Heart left ventricle (tissue), 16 donors: ENCODE results near the gene NHLH1. TPM values are rescaled to one million over a fixed set of nuclear protein-coding genes. Genes with fewer than 3 reads are reported as not detected.

Source experiments
- ATAC-seq, 4 donors: fragments of 200-7000 bp; cut with Tn5 transposase; one replicate each; pipeline ENCODE4 v1.9.1; 2020 to 2022; ENCODE audit warnings: moderate library complexity in 4 of 4, mild to moderate bottlenecking in 3 of 4, moderate number of reproducible peaks in 1 of 4
- DNase-seq, 5 donors: peaks; one replicate each; pipeline ENCODE4 v3.0.0-alpha.2; 2020
- H3K27ac ChIP-seq, 12 donors: fragments of 200-600 bp; sonication (generic) in 4 of 12; one replicate each; pipeline versions ENCODE4 v1.5.0 to v1.8.0; 2016 to 2022; ENCODE audit warnings: mild to moderate bottlenecking in 2 of 12
- H3K27me3 ChIP-seq, 9 donors: fragments of 200-600 bp; sonication (generic) in 2 of 9; one replicate each; pipeline versions ENCODE4 v1.5.1 to v1.8.0; 2016 to 2022; ENCODE audit warnings: mild to moderate bottlenecking in 3 of 9
- H3K36me3 ChIP-seq, 9 donors: fragments of 200-600 bp; sonication (generic) in 2 of 9; one replicate each; pipeline versions ENCODE4 v1.5.0 to v1.8.0; 2018 to 2022; ENCODE audit warnings: mild to moderate bottlenecking in 2 of 9
- H3K4me1 ChIP-seq, 12 donors: fragments of 200-600 bp; sonication (generic) in 4 of 12; one replicate each; pipeline versions ENCODE4 v1.5.0 to v1.8.0; 2016 to 2022; ENCODE audit warnings: mild to moderate bottlenecking in 3 of 12
- H3K4me3 ChIP-seq, 12 donors: fragments of 200-600 bp; sonication (generic) in 4 of 12; one replicate each; pipeline versions ENCODE4 v1.5.0 to v1.8.0; 2017 to 2022; ENCODE audit warnings: mild to moderate bottlenecking in 9 of 12, moderate library complexity in 4 of 12
- H3K9me3 ChIP-seq, 12 donors: fragments of 200-600 bp; sonication (generic) in 4 of 12; one replicate each; pipeline versions ENCODE4 v1.5.0 to v1.8.0; 2016 to 2022; ENCODE audit warnings: mild to moderate bottlenecking in 1 of 12
- POLR2A ChIP-seq, 2 donors: fragments of 450-650 bp; IDR thresholded peaks; one replicate each; pipeline ENCODE4 v1.6.1; 2017; ENCODE audit warnings: antibody characterized with exemption in 2 of 2, mild to moderate bottlenecking in 2 of 2, moderate library complexity in 2 of 2
- WGBS, 4 donors: extraction: QIAGEN DNeasy Blood & Tissue Kit in 2 of 4; methylation state at CpG; one replicate each; pipeline versions ENCODE4 v1.1.5 to v1.1.7; 2013 to 2018; 5-methylcytosine and 5-hydroxymethylcytosine counted together
- intact Hi-C, 10 donors: fragments of 100-400 bp; cut with DNase I; formaldehyde crosslinking; loops; one replicate each; pipeline versions ENCODE4 v1.11.1 to v1.14.2; 2022
- polyA plus RNA-seq, 2 donors: library from polyadenylated mRNA; stranded (reverse); fragments of 200-250 nt; gene quantifications; one replicate each; pipeline ENCODE4 v1.2.3, GENCODE V29; 2013
- total RNA-seq, 9 donors: library from RNA; depleted of rRNA in 2 of 9; stranded (reverse); fragments of >200 nt in 2 of 9; fragmentation: NEBNext Ultra II Directional in 3 of 9; extraction: Animal tissue kit (Norgen Biotek cat#: 25700) in 3 of 9; gene quantifications; one replicate each; pipeline versions ENCODE4 v1.1.0 to v1.2.4, GENCODE V29; 2016 to 2023
- TF ChIP-seq, protein P1 (sequence below), 12 donors: fragments of 200-600 bp; sonication (generic) in 4 of 12; IDR thresholded peaks; one replicate each; pipeline versions ENCODE4 v1.5.0 to v1.8.0; 2018 to 2022; ENCODE audit warnings: antibody characterized with exemption in 12 of 12, mild to moderate bottlenecking in 5 of 12
- donor health status: ischemic (EF 13 %, LVEDD 7.1; RV severe dilation, severe dysfunction).
- donor health status: healthy with polysubstance abuse.
- donor health status: DM: no; HTN: yes; CAD: no.
- donor health status: DM: no; HTN: no; CAD: no.
- donor health status: ischemic (EF 25% LVEDD 6.9; RV normal size, moderate dysfunction).
- donor health status: ischemic (EF 25% LVEDD 5.7; RV mildly dilated, moderate dysfunction).
- donor health status: healthy.
- donor health status: DM: yes; HTN: yes; CAD: no.
- donor health status: ischemic (EF 35%, LVEDD 5.7; RV mildly dilated, moderate dysfunction).
- donor health status: nonischemic (EF 11% LVEDD 7.7; RV severe dilation, severe dysfunction).
- donor health status: DM: yes; HTN: yes; CAD: no.
- donor health status: PGD.
- donor health status: ischemic (EF 29% LVEDD 5.4; RV normal size, mild dysfunction).
- donor health status: nonischemic (EF 23%, LVEDD 6.1; RV moderate dilation, normal function).

Gene NHLH1
- total and polyA plus RNA-seq, 11 donors = 0.09 to 0.18 (median 0.14) TPM; not detected in 8

DNA sequence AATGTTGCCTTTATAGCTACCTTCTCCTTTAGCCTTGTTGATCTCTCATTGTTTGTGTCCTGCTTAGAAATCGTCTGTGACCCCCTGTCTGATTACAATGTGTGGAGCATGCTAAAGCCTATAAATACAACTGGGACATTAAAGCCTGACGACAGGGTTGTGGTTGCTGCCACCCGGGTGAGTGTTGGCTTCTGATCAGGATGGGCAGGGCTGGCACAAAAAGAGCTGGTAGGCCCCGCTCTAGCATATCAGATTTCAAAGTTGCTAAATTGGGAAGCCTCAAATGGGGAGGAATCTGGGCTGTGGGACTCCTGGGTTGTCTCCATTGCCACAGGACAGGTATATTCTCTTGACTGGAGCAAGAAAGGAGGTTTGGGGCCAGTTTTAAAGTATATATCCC is 15.2 kb upstream of the NHLH1 start:
- H3K4me1 ChIP-seq = peaks cover 0 to 17% (median 0%) of the 10 kb centered on the region in 12 donors
- no peaks in the 10 kb centered on the region for H3K27me3 ChIP-seq
- peaks cover 0 to 98% (median 94%) of the 10 kb centered on the region in 9 donors for H3K36me3 ChIP-seq
- peak overlapping the region in 7 of 12 donors; percentile 2 to 55 (median 20) for H3K27ac ChIP-seq
- peak; percentile 80 to 87 (median 85) for ATAC-seq
- H3K4me3 ChIP-seq = no peak overlapping the region
- intact Hi-C loops = no loop called here
- DNase-seq = peak in 1 of 5 donors; percentile 48
- WGBS, 4 donors = 46 to 75% (median 57%) methylated on average over 4 of the region's 4 CpGs
- TF ChIP-seq POLR2A (IDR thresholded peaks at IDR 0.05) = no peak
- TF ChIP-seq, protein P1, sequence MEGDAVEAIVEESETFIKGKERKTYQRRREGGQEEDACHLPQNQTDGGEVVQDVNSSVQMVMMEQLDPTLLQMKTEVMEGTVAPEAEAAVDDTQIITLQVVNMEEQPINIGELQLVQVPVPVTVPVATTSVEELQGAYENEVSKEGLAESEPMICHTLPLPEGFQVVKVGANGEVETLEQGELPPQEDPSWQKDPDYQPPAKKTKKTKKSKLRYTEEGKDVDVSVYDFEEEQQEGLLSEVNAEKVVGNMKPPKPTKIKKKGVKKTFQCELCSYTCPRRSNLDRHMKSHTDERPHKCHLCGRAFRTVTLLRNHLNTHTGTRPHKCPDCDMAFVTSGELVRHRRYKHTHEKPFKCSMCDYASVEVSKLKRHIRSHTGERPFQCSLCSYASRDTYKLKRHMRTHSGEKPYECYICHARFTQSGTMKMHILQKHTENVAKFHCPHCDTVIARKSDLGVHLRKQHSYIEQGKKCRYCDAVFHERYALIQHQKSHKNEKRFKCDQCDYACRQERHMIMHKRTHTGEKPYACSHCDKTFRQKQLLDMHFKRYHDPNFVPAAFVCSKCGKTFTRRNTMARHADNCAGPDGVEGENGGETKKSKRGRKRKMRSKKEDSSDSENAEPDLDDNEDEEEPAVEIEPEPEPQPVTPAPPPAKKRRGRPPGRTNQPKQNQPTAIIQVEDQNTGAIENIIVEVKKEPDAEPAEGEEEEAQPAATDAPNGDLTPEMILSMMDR (IDR thresholded peaks at IDR 0.05) = no peak
- H3K9me3 ChIP-seq = no peaks in the 10 kb centered on the region

- DNase-seq (no peak), ATAC-seq (no peak)
- no peaks in the 10 kb centered on the region for H3K27me3 ChIP-seq
- WGBS, 4 donors = 87 to 92% (median 89%) methylated on average over 8 of the region's 8 CpGs
- intact Hi-C loops = no loop called here
- no peaks in the 10 kb centered on the region for H3K9me3 ChIP-seq
- peaks cover 0 to 100% (median 97%) of the 10 kb centered on the region in 9 donors for H3K36me3 ChIP-seq
- H3K27ac ChIP-seq = peak overlapping the region in 1 of 12 donors; percentile 30
- peaks cover 0 to 17% (median 0%) of the 10 kb centered on the region in 12 donors for H3K4me1 ChIP-seq
- TF ChIP-seq, protein P1 (IDR thresholded peaks at IDR 0.05) = no peak
- no peak for TF ChIP-seq POLR2A (IDR thresholded peaks at IDR 0.05)
- H3K4me3 ChIP-seq = no peak overlapping the region
Measured at GRCh38 chr1:160352555-160352954, 14.3 kb upstream of the NHLH1 start.

DNA sequence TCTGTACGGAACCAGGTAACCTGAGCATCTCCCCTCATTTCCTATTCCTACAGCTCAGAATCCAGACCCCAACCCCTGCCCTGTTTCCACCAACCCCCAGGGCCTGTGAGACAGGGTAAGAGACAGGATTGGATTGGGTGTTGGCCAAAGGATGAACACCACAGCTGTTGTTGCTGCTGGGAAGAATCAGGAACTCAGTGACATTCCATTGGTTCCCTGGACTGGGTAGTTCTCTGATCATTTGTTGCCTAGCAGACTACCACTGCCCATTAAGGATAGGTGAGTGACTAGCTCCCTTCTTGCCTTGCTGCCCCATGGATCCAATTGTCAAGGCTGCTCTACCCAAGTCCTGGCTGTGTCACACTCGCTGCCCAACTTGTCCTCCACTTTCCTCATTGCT is 13.6 kb upstream of the NHLH1 start:
- intact Hi-C loops = no loop called here
- WGBS, 4 donors = 92 to 100% (median 96%) methylated on average over 2 of the region's 2 CpGs
- Histone ChIP-seq H3K27ac (no peak overlapping the region), H3K4me1 (peaks cover 0 to 17% (median 0%) of the 10 kb centered on the region in 12 donors), H3K36me3 (peaks cover 0 to 100% (median 99%) of the 10 kb centered on the region in 9 donors), H3K4me3 (no peak overlapping the region), H3K9me3 (no peaks in the 10 kb centered on the region), H3K27me3 (no peaks in the 10 kb centered on the region)
- DNase-seq (no peak), ATAC-seq (no peak)
- TF ChIP-seq POLR2A (IDR thresholded peaks at IDR 0.05) = no peak
- TF ChIP-seq, protein P1 (IDR thresholded peaks at IDR 0.05) = no peak

DNA sequence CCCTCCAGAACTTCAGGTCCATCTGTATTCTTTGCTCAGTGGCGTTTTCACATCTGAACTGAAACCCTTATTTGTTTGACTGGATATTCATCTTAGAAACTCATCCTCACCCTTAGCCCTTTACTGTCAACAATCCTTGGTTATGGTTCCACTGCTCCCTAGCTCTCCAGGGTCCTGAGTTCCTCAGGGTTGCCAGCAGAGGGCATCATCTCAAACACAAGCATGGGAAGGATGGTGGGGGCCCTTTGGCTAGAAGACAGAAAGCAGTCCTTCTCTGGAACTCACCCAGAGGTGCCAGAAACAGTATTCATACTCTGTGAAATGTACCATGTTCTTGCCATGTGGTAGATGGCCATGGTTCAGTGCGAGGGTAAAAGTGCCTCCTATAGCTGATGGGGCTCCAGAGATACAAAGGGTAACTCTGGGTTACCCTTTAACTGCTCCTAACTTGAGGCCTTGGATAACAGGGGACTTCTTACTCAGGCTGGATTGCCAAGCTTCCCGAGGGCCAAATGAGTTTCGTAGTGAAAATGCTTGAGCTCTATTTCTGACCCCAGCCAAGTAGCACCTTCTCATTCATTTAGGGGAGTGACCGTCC is 12.4 kb upstream of the NHLH1 start:
- WGBS, 4 donors = 71 to 87% (median 85%) methylated on average over 4 to 5 of the region's 5 CpGs
- intact Hi-C loops = no loop called here
- Histone ChIP-seq H3K4me1 (peaks cover 0 to 17% (median 0%) of the 10 kb centered on the region in 12 donors), H3K36me3 (peaks cover 0 to 100% (median 96%) of the 10 kb centered on the region in 9 donors), H3K27me3 (no peaks in the 10 kb centered on the region), H3K9me3 (no peaks in the 10 kb centered on the region), H3K4me3 (no peak overlapping the region), H3K27ac (no peak overlapping the region)
- no peak for TF ChIP-seq POLR2A (IDR thresholded peaks at IDR 0.05)
- TF ChIP-seq, protein P1 (IDR thresholded peaks at IDR 0.05) = peak in 10 of 12 donors; percentile 15 to 53 (median 35)
- DNase-seq (no peak), ATAC-seq (no peak)
